Right lobe of liver (tissue), 4 donors: ENCODE measurements around the gene PIAS4.

Experiments
- CTCF ChIP-seq, 4 donors: fragments of 200-600 bp in 3 of 4; fragments of 450-650 bp in 1 of 4; IDR thresholded peaks; one replicate each; pipeline versions ENCODE4 v1.5.1 to v1.8.0; 2016 to 2022; ENCODE audit warnings: antibody characterized with exemption in 4 of 4, mild to moderate bottlenecking in 2 of 4
- POLR2A ChIP-seq: fragments of 450-650 bp; IDR thresholded peaks from one replicate; pipeline ENCODE4 v1.6.1; 2017; ENCODE audit warnings: antibody characterized with exemption, mild to moderate bottlenecking
- donor health status: DM: no; HTN: no; CAD: no.
- donor health status: DM: no; HTN: no; CAD: no.
- donor health status: DM: no; HTN: yes; CAD: no.

GRCh38 chr19:4082172-4082571, 74.6 kb downstream of the PIAS4 start:
- TF ChIP-seq CTCF (IDR thresholded peaks at IDR 0.05) (no peak), POLR2A (no peak)
